HG02852 (cell line): ENCODE results near the gene RALA.
"Not testable (repeated sequence)": the region's sequence is repeated elsewhere in the genome, so short reads cannot be mapped to it uniquely, and the experiment has no call there.

Experiments
- ATAC-seq: cut with Tn5 transposase; IDR thresholded peaks from one replicate; pipeline ENCODE4 v1.9.1; 2021; ENCODE audit warnings: mild to moderate bottlenecking, moderate library complexity; ENCODE audit not compliant: unreplicated experiment

The RALA gene

GRCh38 chr7:39644170-39644569, 20.8 kb downstream of the RALA start:
- ATAC-seq = no peak

DNA sequence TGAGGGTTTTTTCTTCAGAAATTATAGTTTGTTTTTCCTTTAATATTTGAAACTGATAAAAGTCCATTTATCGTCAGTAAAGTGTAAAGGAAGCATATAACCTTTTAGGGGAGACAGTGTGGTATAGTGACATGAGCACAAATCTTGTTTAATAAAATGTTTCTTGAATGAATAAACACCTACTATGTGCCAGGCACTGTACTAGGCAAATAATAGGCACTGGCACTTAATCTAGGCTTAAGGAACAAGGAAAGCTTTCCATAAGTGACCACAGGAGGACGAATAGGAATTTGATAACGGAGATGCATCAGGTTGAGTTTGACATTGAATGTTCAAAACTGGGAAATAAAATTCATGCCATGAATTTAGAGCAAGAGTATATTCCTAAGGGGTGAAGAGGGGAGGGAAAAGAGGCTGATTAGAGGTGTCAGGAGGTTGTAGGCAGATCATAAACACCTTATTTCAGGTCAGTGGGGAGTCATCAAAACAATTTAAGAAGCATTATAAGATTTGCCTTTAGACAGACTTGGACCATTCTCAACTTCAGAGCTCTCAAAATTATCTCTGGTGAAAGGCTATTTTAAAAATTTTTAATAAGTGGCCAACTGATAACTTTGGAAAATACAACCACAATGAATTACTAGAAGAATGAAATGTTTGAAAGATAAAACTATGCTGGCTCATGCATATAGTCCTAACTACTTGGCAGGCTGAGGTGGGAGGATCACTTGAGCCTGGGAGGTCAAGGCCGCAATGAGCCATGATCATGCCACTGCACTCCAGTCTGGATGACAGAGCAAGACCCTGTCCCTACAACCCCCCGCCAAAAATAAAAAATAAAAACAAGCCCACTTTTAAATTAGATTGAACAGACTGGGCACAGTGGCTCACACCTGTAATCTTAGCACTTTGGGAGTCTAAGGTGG, 22.4 kb downstream of the RALA start:
- ATAC-seq = no peak

GRCh38 chr7:39647816-39648215, 24.4 kb downstream of the RALA start:
- ATAC-seq = no peak

DNA sequence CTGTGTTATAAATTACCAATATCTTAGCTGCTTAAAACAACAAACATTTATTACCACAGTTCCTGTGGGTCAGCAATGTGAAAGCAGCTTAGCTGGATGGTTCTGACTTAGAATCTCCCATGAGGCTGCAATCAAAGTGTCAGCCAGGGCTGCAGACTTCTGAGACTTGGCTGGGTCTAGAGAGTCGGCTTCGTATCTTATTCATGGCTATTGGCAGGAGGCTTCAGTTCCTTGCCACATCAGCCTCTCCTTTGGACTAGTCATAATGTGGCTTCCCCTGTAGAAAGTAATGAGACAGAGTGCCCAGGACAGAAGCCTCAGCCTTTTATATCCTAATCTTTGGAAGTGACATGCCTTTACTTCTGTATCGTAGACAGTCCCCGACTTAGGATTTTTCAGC, 27.3 kb downstream of the RALA start:
- no peak for ATAC-seq

DNA sequence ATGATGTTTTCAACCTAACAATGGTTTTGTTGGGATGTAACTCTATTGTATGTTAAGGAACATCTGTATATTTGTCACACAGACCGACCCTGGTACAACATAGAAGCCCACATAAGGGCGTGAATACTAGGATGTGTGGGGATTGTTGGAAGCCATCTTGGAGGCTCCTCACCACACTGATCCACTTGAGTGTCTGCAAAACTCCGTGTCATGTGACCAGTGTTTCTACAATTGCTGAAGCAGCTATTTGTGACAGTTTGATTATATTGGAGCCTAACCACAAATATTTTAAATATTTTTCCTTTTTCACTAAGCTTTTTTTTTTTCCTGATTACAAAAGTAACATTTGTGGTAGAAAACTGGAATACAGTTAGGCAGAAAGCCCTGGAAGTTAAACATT, 27.9 kb downstream of the RALA start:
- ATAC-seq = no peak

DNA sequence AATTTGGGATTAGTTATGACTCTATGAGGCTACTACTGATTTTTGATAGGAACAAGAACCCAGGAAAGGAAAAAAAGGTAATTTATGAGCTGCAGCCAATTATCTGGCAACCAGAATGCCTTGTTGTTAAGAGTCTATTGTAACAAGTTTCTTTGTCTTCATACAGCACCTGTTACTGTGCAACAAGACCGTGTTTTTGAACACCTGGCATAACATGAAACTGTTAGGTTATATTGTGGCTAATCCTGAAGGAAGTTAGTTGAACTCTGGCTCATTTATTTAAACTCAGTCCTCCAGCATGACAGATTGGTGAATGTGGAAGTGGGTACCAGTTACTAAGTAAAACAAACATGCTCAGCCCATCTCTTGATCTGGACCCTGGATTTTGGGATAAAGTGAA, 33.0 kb downstream of the RALA start:
- ATAC-seq = no peak

DNA sequence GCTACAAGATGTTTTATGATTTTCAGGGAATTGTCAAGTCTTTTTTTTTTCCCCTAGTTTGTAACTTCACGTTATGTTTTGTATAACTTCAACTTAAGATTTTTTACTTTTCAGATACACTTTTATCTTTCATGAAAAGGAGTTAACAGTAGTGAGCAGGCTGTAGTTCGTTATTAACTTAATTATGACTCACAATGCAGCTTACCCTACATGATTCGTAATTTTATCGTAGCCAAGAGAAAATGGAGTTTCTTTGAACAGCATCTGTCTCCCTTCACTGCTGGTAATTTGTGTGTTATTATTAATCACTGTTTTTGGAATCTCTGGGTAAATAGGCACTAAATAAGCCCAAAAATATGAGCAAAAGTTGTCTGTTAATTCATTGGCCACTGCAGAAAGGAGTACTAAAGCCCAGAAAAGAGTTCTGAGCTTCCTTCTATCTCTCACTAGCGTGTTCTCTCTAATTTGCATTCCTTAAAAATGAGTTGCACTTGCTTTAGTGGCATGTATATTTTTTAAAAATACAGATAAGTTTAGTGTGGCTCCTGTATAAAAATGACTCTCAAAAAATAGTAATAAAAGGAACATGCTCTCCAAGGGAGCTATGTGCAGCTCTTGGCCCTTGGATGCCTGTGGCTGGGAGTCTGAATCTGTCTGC, 36.1 kb downstream of the RALA start:
- no peak for ATAC-seq

DNA sequence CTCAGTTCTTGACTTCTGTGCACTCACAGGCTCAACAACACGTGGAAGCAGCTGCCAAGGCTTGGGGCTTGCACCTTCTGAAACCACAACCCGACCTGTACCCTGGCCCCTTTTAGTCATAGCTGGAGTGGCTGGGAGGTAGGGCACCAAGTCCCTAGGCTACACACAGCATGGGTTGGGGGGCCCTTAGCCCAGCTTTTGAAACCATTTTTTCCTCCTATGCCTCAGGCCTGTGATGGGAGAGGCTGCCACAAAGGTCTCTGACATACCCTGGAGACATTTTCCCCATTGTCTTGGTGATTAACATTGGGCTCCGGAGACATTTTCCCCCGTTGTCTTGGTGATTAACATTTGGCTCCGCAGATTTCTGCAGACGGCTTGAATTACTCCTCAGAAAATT, 38.6 kb downstream of the RALA start:
- no peak for ATAC-seq

GRCh38 chr7:39663263-39663662, 39.9 kb downstream of the RALA start:
- ATAC-seq = no peak

DNA sequence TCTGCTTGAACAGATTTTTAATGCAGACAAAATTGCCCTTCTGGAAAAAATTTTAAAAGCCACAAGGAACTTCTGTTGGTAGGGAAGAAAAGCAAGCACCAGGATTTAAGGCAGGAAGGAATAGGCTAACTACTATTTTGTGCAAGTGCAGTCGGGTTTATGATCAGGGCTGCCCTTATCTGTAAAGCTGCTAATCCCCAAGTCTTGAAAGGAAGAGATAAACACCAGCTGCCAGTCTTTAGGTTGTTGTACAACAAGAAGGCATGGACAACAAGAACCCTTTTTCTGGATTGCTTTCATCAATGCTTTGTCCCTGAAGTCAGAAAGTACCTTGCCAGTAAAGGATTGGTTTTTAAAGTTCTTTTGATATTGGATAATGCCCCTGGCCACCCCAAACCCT, 40.7 kb downstream of the RALA start:
- no peak for ATAC-seq

GRCh38 chr7:39664585-39664984, 41.2 kb downstream of the RALA start:
- no peak for ATAC-seq

GRCh38 chr7:39666562-39666961, 43.2 kb downstream of the RALA start:
- ATAC-seq = no peak

DNA sequence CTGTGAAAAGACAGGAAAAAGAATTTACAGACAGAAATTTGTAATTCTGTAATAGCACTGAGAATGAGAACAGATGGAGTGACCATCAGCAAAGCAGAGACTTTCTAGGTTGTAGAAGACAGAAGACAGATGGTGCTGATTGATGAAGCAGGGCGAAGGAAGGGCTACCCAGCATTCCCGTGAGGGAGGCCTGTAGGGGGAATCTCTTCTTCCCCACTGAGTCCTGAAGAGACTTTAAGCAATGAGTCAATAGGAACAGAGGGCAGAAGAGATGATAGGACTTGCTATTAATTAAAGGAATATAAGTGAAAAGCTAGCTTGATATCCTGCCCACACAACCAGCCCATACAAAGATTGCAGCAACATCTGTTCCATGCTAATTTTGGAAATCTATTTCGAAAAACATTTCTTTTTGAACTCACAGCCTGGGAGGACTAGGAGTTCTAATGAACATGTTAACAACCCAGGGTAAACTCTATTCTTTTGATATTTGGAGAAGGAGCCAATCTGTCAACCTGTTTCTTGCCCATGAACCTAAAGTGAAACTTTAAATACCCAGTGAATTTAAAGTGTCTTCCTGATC, 44.1 kb downstream of the RALA start:
- ATAC-seq = no peak

- not testable (repeated sequence) for ATAC-seq
Observed at GRCh38 chr7:39668280-39668679, 44.9 kb downstream of the RALA start.

GRCh38 chr7:39670052-39670451, 46.7 kb downstream of the RALA start:
- no peak for ATAC-seq

DNA sequence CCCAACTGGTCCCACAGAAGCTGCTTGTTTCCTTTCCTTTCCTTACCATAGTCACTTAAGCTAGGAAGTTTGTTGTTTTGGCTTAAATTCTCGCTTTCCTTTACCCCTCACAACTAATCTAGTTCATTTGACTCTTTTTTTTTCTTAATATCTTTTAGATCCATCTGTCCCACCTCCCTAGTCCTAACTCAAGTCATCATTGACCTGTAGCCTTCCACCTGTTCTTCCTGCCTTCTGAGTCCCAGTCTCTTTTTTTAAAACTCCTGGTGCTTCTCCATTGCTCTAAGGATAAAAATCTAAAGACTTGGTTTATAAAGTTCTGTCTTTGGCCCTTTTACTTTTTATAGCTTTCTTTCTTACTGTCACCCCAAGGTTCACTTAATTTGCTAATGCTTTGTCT, 47.6 kb downstream of the RALA start:
- ATAC-seq = no peak

GRCh38 chr7:39672176-39672575, 48.8 kb downstream of the RALA start:
- no peak for ATAC-seq

GRCh38 chr7:39673868-39674267, 50.5 kb downstream of the RALA start:
- no peak for ATAC-seq

- ATAC-seq = no peak
Observed at GRCh38 chr7:39674406-39674805, 51.0 kb downstream of the RALA start.

GRCh38 chr7:39676346-39676745, 53.0 kb downstream of the RALA start:
- no peak for ATAC-seq

- ATAC-seq = no peak
Observed at GRCh38 chr7:39678930-39679709, 55.7 kb downstream of the RALA start.
